Nephron (organoid): Measurements from ENCODE around the gene FYCO1.

Experiments used
- H3K27ac Mint-ChIP-seq, 3 experiments: 2 replicates each; pipeline ENCODE4 v1.8.0; 2020; ENCODE audit warnings: mixed read lengths in 3 of 3, mild to moderate bottlenecking in 2 of 3, moderate library complexity in 1 of 3
- H3K27me3 Mint-ChIP-seq: 2 replicates; pipeline ENCODE4 v1.8.0; 2021; ENCODE audit warnings: low read depth, mild to moderate bottlenecking, moderate library complexity, mixed read lengths
- H3K36me3 Mint-ChIP-seq: 2 replicates; pipeline ENCODE4 v1.8.0; 2020; ENCODE audit warnings: low read depth, mixed read lengths
- H3K4me1 Mint-ChIP-seq: 2 replicates; pipeline ENCODE4 v1.8.0; 2020; ENCODE audit warnings: mixed read lengths
- H3K4me3 Mint-ChIP-seq, 3 experiments: 2 replicates each; pipeline ENCODE4 v1.8.0; 2020; ENCODE audit warnings: mild to moderate bottlenecking in 3 of 3, mixed read lengths in 3 of 3, moderate library complexity in 2 of 3
- H3K9me3 Mint-ChIP-seq: 2 replicates; pipeline ENCODE4 v1.8.0; 2020; ENCODE audit warnings: mixed read lengths
- TF ChIP-seq, protein P1 (sequence below), 3 experiments: fragments of 200-600 bp; sonication (generic); IDR thresholded peaks; one replicate each; pipeline ENCODE4 v1.5.0; 2021; ENCODE audit warnings: antibody characterized with exemption in 3 of 3; ENCODE audit not compliant: unreplicated experiment in 3 of 3

The FYCO1 gene

GRCh38 chr3:45969953-45970352 lies 25.7 kb downstream of the FYCO1 start:
- Mint-ChIP-seq H3K4me3 (no peak overlapping the region), H3K9me3 (no peaks in the 10 kb centered on the region), H3K27me3 (peaks cover 3% of the 10 kb centered on the region), H3K4me1 (peaks cover 24% of the 10 kb centered on the region), H3K27ac (no peak overlapping the region), H3K36me3 (peaks cover 29% of the 10 kb centered on the region)
- TF ChIP-seq, protein P1, sequence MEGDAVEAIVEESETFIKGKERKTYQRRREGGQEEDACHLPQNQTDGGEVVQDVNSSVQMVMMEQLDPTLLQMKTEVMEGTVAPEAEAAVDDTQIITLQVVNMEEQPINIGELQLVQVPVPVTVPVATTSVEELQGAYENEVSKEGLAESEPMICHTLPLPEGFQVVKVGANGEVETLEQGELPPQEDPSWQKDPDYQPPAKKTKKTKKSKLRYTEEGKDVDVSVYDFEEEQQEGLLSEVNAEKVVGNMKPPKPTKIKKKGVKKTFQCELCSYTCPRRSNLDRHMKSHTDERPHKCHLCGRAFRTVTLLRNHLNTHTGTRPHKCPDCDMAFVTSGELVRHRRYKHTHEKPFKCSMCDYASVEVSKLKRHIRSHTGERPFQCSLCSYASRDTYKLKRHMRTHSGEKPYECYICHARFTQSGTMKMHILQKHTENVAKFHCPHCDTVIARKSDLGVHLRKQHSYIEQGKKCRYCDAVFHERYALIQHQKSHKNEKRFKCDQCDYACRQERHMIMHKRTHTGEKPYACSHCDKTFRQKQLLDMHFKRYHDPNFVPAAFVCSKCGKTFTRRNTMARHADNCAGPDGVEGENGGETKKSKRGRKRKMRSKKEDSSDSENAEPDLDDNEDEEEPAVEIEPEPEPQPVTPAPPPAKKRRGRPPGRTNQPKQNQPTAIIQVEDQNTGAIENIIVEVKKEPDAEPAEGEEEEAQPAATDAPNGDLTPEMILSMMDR (IDR thresholded peaks at IDR 0.05; ENCODE audit: unreplicated experiment in 3 of 3) = no peak

DNA sequence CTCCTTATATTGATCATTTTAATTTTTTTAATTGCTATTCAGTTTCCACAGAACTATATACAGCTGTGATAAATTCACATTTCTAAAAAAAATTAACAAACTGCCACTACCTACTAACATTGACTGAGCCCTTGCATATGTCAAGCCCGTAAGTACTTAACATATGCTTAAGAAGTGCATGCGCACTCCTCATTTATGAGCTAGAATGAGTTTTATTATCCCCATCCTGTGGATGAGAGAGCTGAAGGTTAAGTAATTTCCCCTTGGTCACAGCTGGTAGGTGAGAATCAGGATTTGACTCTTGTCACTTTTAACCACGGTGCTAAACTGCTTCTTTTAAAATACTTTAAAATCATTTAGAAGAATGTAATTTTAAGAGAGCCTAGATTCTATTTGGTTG lies 26.5 kb downstream of the FYCO1 start:
- peaks cover 24% of the 10 kb centered on the region for H3K4me1 Mint-ChIP-seq
- peaks cover 3% of the 10 kb centered on the region for H3K27me3 Mint-ChIP-seq
- TF ChIP-seq, protein P1 (IDR thresholded peaks at IDR 0.05; ENCODE audit: unreplicated experiment in 3 of 3) = no peak
- H3K36me3 Mint-ChIP-seq = peaks cover 32% of the 10 kb centered on the region
- H3K4me3 Mint-ChIP-seq = no peak overlapping the region
- H3K9me3 Mint-ChIP-seq = no peaks in the 10 kb centered on the region
- no peak overlapping the region for H3K27ac Mint-ChIP-seq

- H3K4me1 Mint-ChIP-seq = peaks cover 24% of the 10 kb centered on the region
- H3K36me3 Mint-ChIP-seq = peaks cover 35% of the 10 kb centered on the region
- no peak overlapping the region for H3K4me3 Mint-ChIP-seq
- H3K9me3 Mint-ChIP-seq = no peaks in the 10 kb centered on the region
- TF ChIP-seq, protein P1 (IDR thresholded peaks at IDR 0.05; ENCODE audit: unreplicated experiment in 3 of 3) = no peak
- H3K27me3 Mint-ChIP-seq = peaks cover 3% of the 10 kb centered on the region
- H3K27ac Mint-ChIP-seq = peak overlapping the region in 1 of 3 experiments; percentile 59
Observed at GRCh38 chr3:45968706-45969105, 26.9 kb downstream of the FYCO1 start.

- TF ChIP-seq, protein P1 (IDR thresholded peaks at IDR 0.05; ENCODE audit: unreplicated experiment in 3 of 3) = no peak
- no peaks in the 10 kb centered on the region for H3K9me3 Mint-ChIP-seq
- H3K27ac Mint-ChIP-seq = peak overlapping the region in 1 of 3 experiments; percentile 59
- peaks cover 24% of the 10 kb centered on the region for H3K4me1 Mint-ChIP-seq
- H3K27me3 Mint-ChIP-seq = peaks cover 3% of the 10 kb centered on the region
- H3K4me3 Mint-ChIP-seq = no peak overlapping the region
- peaks cover 41% of the 10 kb centered on the region for H3K36me3 Mint-ChIP-seq
Observed at GRCh38 chr3:45968149-45968548, 27.5 kb downstream of the FYCO1 start.

DNA sequence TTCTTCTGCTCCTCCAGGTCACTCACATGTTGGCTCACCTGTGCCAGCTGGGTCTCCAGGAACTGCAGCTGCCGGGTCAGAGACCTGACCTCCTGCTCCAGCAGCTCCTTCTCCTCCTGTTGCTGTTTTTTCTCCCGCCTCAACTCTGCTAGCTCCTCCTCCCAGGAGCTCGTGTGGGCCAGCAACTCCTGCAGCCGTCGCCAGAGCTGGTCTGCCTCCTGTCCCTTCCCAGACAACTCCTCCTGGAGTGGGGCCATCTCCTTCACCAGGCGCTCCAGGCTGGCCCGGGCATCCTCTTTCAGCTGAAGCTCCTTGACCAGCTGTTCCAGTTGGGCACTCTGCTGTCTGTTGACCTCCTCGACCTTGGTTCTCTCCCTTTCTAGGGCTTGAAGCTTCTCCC lies 27.9 kb downstream of the FYCO1 start:
- peaks cover 24% of the 10 kb centered on the region for H3K4me1 Mint-ChIP-seq
- peaks cover 45% of the 10 kb centered on the region for H3K36me3 Mint-ChIP-seq
- TF ChIP-seq, protein P1 (IDR thresholded peaks at IDR 0.05; ENCODE audit: unreplicated experiment in 3 of 3) = no peak
- H3K9me3 Mint-ChIP-seq = no peaks in the 10 kb centered on the region
- no peak overlapping the region for H3K27ac Mint-ChIP-seq
- H3K27me3 Mint-ChIP-seq = peaks cover 3% of the 10 kb centered on the region
- H3K4me3 Mint-ChIP-seq = no peak overlapping the region

GRCh38 chr3:45966950-45967640 lies 28.5 kb downstream of the FYCO1 start:
- H3K4me3 Mint-ChIP-seq = no peak overlapping the region
- no peak overlapping the region for H3K27ac Mint-ChIP-seq
- peaks cover 24% of the 10 kb centered on the region for H3K4me1 Mint-ChIP-seq
- H3K27me3 Mint-ChIP-seq = peaks cover 6% of the 10 kb centered on the region
- no peaks in the 10 kb centered on the region for H3K9me3 Mint-ChIP-seq
- TF ChIP-seq, protein P1 (IDR thresholded peaks at IDR 0.05; ENCODE audit: unreplicated experiment in 3 of 3) = no peak
- H3K36me3 Mint-ChIP-seq = peaks cover 45% of the 10 kb centered on the region
